Measurements from ENCODE around the gene SPDYE2.
"Not testable (repeated sequence)": the region's sequence is repeated elsewhere in the genome, so short reads cannot be mapped to it uniquely, and the experiment has no call there.

The SPDYE2 gene

GRCh38 chr7:102611675-102612325 lies 60.8 kb downstream of the SPDYE2 start:
- H3K27me3 Mint-ChIP-seq, H3K9me3 Mint-ChIP-seq, ATAC-seq, H3K4me1 Mint-ChIP-seq: not testable (repeated sequence)
- Mint-ChIP-seq H3K27ac (peak overlapping the region in 1 of 2 donors; percentile 75), H3K4me3 (peak overlapping the region in 1 of 2 donors; percentile 60)
- DNase-seq = peak in 1 of 2 donors; percentile 22
